NOMO-1 treated with dmso at 0.1 percent for 144 hours (cell line): ENCODE results near the gene RUNX3.

ENCODE experiments used
- DNase-seq: peaks from one replicate; lab custom pipeline; 2025; ENCODE audit not compliant: unreplicated experiment; lab: John Stamatoyannopoulos, UW

Gene RUNX3

DNA sequence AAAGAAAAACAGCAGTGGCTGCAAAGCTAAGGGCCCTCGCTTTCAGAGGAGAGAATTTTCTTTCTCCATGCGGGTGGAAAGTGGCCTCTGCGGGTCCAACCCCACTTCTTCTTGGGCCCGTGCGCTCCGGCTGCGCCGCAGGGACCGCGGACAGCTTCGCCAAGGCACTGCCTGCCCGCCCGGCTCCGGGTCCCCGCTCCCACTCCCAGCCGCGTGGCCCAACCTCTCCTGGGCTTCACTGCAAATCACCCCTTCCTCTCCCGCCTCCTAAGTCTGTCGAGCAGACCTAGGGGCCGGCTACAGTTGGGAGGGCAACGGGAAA, 1.0 kb upstream of the RUNX3 start:
- DNase-seq: no peak

DNA sequence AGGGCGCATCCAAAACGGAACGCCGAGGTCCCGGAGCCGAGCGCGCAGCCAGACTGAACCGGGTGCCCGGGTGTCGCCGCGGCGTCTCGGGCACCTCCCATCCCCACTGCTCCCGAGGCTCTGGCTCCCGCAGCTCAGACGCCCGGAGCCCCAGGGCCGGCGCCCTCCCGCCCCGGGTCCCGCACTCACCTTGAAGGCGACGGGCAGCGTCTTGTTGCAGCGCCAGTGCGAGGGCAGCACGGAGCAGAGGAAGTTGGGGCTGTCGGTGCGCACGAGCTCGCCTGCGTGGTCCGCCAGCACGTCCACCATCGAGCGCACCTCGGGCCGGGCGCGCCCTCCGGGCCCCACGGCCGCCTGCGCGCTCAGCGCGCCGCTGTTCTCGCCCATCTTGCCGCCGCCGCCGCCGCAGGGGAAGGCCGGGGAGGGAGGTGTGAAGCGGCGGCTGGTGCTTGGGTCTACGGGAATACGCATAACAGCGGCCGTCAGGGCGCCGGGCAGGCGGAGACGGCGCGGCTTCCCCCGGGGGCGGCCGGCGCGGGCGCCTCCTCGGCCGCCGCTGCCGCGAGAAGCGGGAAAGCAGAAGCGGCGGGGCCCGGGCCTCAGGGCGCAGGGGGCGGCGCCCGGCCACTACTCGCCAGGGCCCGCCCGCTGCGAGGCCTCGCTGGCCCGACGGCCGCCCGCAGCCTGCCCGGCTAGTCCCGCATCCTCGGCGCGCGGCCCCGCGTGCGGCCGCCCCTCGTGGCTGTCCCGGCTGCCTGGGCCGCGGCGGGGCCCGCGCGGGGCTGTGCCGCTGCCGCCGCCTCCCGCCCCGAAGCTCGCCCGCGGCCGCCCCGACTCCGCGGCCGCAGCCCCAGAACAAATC, 447 bp downstream of the RUNX3 start:
- DNase-seq: peak; percentile 33

DNA sequence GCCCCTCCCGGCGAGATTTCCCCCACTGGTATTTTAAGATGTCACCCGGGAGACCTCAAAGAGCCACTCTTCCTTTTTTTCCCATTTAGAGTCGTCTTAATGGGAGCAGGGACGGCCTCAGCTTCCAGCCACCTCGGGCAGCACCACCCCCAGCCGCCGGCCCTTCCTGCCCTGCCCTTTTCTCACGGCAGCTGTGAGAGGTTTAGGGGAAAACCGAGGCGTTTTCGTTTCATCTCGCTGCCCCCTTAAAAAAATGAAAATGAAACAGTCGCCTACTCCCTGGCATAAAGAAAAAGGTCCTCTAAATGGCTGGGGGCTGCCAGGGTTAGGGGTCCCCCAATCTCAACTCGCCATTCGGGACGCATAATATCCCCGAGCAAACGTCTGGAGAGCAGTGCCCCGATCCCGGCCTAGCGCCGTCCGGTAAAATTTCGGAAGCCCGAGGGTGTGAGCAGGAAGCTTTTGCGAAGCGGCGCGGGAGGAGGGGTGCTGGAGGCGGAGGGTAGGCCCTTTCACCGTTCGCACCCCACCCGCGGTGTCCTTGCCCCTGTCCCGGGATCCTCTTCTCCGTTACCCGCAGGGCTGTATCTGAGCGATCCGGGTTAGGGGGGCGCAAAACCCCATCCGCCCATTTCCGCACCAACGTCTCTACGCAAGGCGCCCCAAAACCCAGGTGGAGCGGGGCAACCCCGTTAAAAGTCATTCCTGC, 1.2 kb downstream of the RUNX3 start:
- DNase-seq: peak; percentile 8

DNA sequence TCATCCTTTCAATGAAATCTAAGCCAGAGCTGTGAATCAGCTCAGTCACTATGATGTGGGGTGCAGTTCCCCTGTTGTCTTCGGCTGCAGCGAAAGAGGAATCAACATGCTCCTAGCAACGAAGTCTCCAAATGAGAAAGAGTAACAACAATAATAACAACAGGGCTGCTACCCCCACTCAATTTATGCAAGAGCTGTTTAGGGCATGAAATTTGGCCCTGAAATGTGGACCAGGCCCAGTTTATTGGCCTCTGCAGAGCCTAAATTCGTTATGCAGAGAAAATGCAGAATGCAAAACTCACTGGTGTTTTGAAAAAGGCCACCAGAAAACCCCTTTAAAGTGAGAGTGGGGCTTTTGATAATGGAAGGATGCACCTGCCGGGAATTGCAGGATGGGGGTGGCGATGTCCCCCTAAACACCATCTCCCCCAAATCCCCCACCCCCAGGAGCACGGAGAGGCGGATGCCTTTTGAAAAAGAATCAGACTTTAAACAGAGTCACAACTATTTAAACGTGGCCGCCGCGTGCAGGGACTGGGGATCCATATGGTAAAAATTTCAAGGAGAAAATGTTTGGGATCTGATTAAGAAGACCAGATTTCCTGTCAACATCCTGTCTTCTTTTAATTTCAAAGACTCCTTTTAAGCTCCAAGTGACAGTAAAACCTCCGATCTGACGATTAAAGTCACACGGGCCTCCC, 1.9 kb downstream of the RUNX3 start:
- no peak for DNase-seq

DNA sequence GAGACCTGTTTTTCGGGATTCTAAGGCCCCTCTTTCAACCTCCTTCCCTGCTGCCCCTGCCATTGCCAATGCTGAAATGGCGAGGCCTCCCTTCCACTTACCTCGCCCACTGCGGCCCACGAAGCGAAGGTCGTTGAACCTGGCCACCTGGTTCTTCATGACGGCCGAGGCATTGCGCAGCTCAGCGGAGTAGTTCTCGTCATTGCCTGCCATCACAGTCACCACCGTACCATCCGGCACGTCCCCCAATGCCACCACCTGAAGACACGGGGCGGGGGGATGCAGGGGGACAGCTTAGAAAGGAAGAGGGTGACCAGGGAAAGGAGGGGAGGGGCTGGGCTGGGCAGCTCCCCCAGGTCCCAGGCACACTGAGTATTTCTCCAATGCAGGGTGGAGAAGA, 2.6 kb downstream of the RUNX3 start:
- no peak for DNase-seq

DNA sequence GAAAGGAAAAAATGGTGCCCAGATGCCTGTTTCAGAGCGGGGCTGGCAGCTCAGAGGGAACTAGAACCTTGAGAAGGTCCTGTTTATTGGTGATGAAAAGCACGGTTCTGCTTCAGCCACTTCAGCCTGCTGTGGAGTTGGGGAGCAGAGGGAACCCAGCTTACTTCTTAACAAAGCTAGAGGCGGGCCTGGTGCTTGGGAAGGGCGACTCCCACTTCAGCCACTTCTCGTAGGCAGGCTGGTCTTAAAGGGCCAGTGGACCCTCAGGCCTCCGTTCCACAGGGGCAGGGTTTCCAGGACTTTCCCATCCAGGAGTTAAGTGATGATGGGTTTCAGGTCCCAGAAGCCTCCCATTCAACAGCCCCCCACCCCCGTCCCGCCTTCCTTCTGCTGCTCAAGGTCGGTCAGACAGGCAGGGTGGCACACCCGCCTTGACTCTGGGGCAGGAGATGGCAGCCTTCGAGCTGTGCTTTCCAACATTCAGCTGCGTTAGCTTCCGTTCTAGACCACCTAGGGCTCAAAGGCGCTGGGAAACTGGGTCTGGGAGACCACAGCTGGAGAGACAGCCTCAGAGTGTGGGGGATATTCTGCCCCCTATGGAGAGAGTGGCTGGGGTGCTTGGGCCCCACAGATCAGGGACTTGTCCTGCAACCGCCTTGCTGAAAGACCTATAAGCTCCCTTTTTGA, 3.4 kb downstream of the RUNX3 start:
- no peak for DNase-seq

DNA sequence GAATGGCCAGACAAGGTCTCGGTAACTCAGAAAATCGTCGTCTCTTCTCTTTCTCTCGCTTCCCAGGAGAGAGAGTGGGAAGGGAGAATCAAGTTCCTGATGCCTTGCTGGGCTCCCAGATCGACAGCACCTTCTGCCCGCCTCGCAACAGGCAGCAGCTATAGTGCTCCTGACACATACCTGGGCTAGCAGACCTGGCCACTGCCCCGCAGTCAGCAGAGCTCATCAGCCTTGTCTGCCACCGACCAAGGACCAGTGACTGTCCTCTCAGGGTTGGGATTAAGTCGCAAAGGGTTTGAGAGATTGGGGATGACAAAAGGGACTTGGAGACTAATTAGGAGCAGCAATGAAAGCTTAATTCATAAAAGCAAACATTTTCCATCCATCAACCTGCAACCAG, 4.1 kb downstream of the RUNX3 start:
- DNase-seq: no peak

DNA sequence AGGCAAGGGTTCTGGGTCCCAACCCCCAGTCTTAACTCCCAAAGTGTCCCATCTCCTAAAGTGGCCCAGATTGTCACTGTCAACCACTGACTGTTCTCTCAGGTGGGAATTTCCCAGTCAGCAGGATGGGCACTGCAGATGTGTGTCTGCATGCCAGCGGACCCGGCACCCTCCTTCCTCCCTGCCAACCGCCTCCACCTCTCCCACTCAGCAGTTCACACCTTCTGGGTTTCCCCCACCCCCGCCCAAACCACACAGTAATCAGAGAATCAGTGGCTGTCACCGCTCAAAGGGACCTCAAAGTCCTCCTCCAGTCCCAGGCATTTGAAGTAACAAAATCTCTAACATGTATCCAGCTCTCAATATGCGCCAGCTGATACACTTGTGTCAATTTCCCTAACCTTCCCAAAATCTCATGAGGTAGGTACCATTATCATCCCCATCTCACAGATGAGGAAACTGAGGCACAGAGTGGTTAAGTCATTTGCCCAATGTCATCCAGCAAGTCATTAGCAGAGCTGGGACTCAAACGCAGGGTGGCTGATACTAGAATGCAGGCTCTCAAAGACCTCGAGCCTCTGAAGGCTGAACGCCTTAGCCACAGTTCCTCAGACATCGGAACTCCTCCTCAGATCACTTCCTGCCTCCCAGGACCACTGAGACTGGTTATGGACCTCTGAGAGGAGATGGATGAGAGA, 4.8 kb downstream of the RUNX3 start:
- no peak for DNase-seq

DNA sequence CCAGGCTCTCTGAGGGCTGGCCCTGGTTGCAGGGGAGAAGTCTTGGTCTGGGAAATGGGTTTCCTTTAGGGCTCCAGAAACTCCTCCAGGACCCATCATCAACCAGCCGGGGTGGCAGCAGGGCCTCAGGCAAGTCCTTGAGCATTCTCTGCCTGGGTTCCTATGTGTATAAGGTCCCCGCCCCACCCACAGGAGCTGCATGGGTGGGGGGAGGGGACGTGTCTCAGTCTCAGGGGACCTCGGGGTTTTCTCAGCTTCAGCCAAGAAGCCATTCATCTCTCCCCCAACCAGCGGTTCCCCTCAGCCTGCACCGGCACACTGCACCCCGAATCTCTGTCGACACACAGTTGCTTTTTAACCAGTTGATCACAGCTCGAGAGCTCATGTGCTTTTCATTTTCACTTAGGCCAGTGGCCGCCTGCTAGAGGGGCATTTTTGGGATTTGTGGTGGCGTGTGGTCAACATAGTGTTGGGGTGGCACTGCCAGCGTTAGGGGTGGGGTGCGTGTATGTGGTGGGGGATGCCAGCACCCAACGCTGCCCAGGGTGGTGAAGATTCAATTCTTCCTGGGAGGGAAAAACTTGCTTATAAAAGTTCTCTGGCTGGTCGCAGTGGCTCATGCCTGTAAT, 6.5 kb downstream of the RUNX3 start:
- DNase-seq: no peak

DNA sequence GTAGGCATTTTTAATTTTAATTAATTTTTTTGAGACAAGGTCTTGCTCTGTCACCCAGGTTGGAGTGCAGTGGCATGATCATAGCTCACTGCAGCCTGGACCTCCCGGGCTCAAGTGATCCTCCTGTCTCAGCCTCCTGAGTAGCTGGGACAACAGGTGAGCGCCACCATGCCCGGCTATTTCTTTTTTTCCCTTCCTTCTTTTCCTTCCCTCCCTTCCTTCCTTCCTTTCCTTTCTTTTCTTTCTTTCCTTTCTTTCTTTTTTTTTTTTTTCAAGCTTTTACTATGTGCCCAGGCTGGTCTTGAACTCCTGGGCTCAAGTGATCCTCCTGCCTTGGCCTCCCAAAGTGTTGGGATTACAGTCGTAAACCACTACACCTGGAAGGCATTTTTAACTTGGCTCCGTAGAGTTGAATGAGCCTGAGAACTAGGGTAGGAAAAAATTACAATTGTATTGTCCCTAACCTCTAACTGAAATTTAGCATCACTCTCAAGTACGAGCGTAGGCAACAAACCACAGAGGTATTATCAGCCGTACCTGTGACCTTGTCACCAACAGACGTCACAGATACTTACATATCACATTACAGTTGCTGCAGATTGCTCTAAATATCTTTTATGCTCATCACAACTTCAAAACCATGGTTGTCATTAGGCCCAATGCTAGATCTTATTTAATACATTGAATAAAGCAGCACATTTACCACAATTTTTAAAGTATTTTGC, 8.0 kb downstream of the RUNX3 start:
- no peak for DNase-seq

DNA sequence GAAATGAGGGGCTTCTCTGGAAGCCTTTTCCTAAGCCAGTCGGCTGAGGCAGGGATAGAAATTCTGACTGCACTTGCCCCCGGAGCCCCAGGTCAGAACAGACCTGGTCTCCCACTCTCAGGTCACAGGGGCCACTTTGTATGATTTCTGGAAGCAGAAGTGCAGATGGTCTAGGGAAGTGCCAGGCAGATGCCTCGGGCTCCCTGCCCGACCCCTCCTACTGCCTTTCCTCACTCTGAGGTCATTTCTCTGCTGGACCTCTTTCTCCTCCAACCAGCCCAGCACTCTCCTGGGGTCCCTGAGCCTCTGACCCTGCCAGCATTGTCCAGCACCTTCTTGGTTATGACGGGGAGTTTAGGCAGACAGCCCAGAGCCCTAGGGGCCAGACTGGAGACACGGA, 8.7 kb downstream of the RUNX3 start:
- DNase-seq: no peak

DNA sequence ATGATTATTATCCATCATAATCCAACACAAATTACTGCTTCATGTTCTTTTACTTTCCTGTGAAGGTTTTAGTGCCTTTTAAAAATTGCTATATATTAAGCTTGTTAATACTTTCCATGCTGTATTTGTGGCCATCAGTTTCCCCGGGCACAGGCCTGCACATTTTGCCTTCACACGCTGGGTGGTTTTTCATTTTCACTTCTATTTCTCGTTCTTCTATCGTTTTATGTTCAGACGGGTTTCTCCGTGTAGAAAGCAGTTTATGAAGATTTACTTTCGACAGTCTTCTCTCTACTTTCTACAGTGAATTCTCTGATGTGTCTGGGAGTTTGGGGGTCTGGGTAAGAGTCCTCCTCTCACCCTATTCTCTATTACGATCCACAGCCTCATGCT, 9.5 kb downstream of the RUNX3 start:
- DNase-seq: no peak

DNA sequence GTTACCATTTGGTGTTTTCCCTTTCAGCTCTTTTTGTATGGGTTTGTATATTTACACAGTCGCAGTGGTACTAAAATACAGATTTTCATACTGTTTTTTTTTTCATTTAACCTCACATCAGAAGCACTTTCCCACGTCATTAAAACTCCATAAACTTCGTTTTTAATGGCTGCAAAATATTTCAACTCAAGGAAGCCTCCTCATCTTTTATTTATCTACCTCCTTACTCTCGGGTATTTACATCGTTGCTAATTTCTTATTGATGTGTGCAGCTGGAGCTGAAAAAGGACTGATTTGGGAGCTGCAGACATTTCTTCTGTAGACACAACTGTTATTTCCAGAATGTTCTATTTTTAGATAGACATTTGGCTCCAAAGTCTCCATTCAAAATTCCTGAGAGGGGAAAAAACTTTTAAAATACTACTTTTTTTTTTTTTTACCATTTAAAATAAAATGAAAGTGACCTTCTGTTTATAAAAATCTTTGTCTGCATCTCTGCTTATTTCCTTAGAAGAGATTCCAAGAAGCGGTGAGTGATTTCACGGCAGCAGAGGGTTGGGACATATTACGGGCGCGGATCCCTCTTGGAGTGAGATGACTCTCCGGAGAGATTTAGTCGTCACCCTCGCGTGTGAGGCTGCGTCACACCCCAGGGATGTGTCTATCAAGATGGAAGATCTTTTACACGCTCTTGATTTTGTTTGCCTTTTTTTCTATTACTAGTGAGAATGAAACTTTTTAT, 10.1 kb downstream of the RUNX3 start:
- DNase-seq: no peak

DNA sequence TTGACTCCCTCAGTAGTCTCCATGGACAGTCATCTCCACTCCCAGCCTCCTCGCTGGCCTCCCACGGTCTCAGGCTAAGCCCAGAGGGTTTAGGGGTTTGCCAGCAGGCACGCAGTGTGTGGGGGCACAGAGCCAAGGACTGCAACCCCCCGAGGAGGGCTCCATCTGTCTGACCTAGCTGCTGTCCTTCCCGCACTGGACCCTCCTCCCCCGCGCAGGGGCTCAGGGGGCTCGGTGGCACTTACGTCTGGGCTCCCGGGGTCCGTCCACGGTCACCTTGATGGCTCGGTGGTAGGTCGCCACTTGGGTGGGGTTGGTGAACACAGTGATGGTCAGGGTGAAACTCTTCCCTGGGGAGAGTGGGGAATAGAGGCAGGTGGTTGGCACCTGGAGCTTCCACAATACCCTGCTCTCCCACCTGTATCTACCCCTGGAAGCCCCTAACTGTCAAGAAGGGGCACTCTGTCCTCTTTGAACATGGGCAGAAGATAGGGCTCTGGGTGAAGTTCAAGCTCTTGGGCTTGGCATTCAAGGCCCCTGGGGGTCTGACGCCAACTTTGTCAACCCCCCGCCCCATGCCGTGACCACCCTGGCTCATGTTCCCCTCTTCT, 11.0 kb downstream of the RUNX3 start:
- DNase-seq: no peak

DNA sequence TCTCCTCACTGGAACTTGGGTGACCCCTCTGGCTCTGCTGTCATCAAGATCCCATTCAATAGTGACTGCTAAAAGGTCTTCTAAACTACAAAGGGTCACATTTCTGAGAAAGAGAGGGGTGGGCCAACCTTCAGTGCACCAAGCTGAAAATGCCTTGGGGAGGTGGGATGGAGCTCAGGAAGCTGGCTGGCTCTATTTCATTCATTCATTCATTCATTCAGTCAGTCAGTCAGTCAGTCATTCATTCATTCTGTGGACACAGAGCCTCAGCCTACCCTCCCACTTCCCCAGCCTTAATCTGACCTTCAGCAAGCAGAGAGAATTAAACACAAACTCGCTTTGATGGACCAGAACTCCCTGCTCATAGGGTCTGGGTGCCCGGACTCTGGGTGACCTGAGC, 11.7 kb downstream of the RUNX3 start:
- DNase-seq: no peak

DNA sequence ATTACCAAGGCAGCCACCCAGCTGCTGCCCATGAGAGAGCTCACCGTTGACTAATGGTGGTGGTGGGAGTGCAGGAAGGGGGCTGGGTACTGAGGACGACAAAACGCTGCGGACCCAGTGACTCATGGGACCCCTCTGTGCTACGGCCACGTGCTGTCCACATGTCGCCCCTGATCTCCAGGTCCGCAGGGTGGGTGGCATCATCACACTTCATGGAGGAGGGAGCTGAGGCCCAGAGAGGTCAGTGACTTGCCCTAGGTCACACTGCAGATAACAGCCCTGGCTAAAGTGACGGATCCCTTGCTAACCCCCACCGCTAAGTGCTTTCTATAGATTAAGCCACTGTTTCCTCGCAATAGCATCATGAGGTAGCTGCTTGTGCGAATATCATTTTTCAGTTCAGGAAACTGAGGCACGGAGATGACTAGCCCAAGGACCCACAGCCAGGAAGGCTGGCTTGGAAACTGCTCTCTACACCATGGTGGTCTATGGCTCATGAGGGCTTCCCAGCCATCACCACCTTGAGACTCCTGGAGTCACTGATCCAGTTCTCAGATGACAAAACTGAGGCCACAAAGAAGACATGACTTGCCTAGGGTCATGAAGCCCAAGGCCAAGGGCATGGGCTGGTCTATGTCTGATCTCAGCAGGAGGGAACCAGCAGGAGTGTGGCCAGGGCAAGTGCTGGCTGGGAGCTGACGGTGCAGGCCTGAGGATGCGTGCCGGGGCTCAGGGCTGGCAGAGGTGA, 12.6 kb downstream of the RUNX3 start:
- DNase-seq: no peak

DNA sequence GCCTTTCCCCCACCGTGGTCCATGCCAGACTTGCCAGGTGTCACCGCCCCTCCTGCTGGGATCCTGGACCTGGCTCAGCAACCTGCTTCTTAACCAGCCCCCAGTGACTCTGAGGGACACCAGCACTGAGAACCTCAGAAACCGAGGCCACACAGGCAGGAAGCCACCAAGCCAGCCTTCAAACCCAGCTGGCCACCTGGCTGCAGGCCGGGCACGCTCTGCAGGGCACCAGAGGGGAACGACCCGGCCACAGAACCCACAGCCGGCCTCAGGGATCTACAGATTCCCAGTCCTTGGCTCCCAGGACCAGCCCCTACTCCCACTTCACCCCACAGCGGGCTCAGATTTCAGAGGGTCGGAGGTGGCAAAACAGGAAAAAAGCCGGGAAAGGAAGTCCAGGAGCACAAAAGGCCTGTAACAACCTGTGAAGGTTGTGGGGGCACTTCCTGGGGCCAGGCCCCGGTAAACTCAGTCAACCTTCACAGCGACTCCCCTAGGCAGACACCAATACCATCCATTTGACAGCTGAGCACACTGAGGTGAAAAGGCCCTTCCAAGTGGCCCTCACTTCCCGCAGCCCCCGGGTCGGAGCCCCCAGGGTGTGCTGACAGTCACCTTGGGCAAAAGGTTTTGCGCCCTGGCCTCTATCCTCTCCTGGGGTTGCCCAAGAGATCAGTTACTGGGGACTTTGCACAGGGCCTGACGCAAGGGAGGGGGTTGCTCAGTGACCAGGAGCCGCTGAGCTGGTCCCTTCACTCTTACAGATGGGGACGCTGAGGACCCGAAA, 14.1 kb downstream of the RUNX3 start:
- DNase-seq: no peak
